PC-3 (cell line): ENCODE measurements around the gene TPRA1.

ENCODE experiments used
- CTCF ChIP-seq: fragments of 300-600 bp; sonication (generic); conservative IDR thresholded peaks from 2 replicates; pipeline ENCODE4 v1.5.1; 2017; ENCODE audit warnings: antibody characterized with exemption, low read depth, mild to moderate bottlenecking, low read length
- EZH2 ChIP-seq: fragments of 300-600 bp; sonication (generic); IDR thresholded peaks from one replicate; pipeline ENCODE4 v1.6.1; 2017; ENCODE audit warnings: antibody characterized with exemption, mild to moderate bottlenecking, low read length; ENCODE audit not compliant: unreplicated experiment
- EZH2phosphoT487 ChIP-seq: fragments of 300-600 bp; sonication (generic); IDR thresholded peaks from 2 replicates; pipeline ENCODE4 v1.6.1; 2018; ENCODE audit warnings: mild to moderate bottlenecking, antibody characterized with exemption, low read length, borderline replicate concordance

GRCh38 chr3:127630811-127631714 is 40.5 kb upstream of the TPRA1 start:
- TF ChIP-seq CTCF (no peak), EZH2 (no peak), EZH2phosphoT487 (no peak)
